H9 (cell line): ENCODE results near the gene RIPK4. TPM values are rescaled to one million over a fixed set of nuclear protein-coding genes. Genes with fewer than 3 reads are reported as not detected.
A peak's percentile ranks its signal among the peaks of the same experiment; 100 is the strongest.

Experiments
- DNase-seq: peaks from one replicate; pipeline ENCODE4 v3.0.0-alpha.2; 2017
- H2AFZ ChIP-seq: one replicate; pipeline ENCODE4 v1.6.1; 2013; ENCODE audit warnings: mild to moderate bottlenecking, low read length, control low read depth, moderate library complexity
- H2AK5ac ChIP-seq: 2 replicates; pipeline ENCODE4 v1.6.1; 2013; ENCODE audit warnings: low read length, control low read depth, mixed read lengths; ENCODE audit not compliant: insufficient read length
- H2BK120ac ChIP-seq: one replicate; pipeline ENCODE4 v1.6.1; 2013; ENCODE audit warnings: low read depth, mild to moderate bottlenecking, low read length, control low read depth, inconsistent platforms; ENCODE audit not compliant: poor library complexity, severe bottlenecking
- H2BK12ac ChIP-seq: 2 replicates; pipeline ENCODE4 v1.6.1; 2013; ENCODE audit warnings: low read length, control low read depth, mixed read lengths, low read depth; ENCODE audit not compliant: insufficient read length
- H2BK15ac ChIP-seq: 2 replicates; pipeline ENCODE4 v1.6.1; 2013; ENCODE audit warnings: low read depth, low read length, control low read depth
- H2BK20ac ChIP-seq: one replicate; pipeline ENCODE4 v1.6.1; 2013; ENCODE audit warnings: low read depth, mild to moderate bottlenecking, low read length, control low read depth, inconsistent platforms; ENCODE audit not compliant: poor library complexity, severe bottlenecking
- H2BK5ac ChIP-seq: 2 replicates; pipeline ENCODE4 v1.6.1; 2013; ENCODE audit warnings: low read length, control low read depth, mixed read lengths; ENCODE audit not compliant: insufficient read length
- H3K14ac ChIP-seq: 2 replicates; pipeline ENCODE4 v1.6.1; 2013; ENCODE audit warnings: low read length, control low read depth; ENCODE audit not compliant: insufficient read depth
- H3K18ac ChIP-seq: 2 replicates; pipeline ENCODE4 v1.6.1; 2013; ENCODE audit warnings: low read depth, mild to moderate bottlenecking, mixed read lengths, low read length, control low read depth; ENCODE audit not compliant: insufficient read length
- H3K23ac ChIP-seq: 2 replicates; pipeline ENCODE4 v1.6.1; 2013; ENCODE audit warnings: low read length, control low read depth, mixed read lengths, low read depth; ENCODE audit not compliant: insufficient read length
- H3K23me2 ChIP-seq: 2 replicates; pipeline ENCODE4 v1.6.1; 2013; ENCODE audit warnings: low read depth, mild to moderate bottlenecking, mixed read lengths, low read length, control low read depth; ENCODE audit not compliant: insufficient read length, poor library complexity, severe bottlenecking
- H3K27ac ChIP-seq: 2 replicates; pipeline ENCODE4 v1.5.1; 2013; ENCODE audit warnings: low read length, control low read depth, mixed read lengths, low read depth; ENCODE audit not compliant: insufficient read length
- H3K27me3 ChIP-seq: 2 replicates; pipeline ENCODE4 v1.6.1; 2013; ENCODE audit warnings: low read length, control low read depth, inconsistent platforms; ENCODE audit not compliant: insufficient read depth
- H3K4ac ChIP-seq: 2 replicates; pipeline ENCODE4 v1.6.1; 2013; ENCODE audit warnings: low read depth, mild to moderate bottlenecking, control low read depth, inconsistent platforms, low read length, moderate library complexity
- H3K4me1 ChIP-seq: 2 replicates; pipeline ENCODE4 v1.6.1; 2013; ENCODE audit warnings: low read length, control low read depth, inconsistent platforms; ENCODE audit not compliant: insufficient read depth
- H3K4me2 ChIP-seq: 2 replicates; pipeline ENCODE4 v1.6.1; 2013; ENCODE audit warnings: low read length, control low read depth, mixed read lengths; ENCODE audit not compliant: insufficient read length, insufficient read depth
- H3K56ac ChIP-seq: 2 replicates; pipeline ENCODE4 v1.6.1; 2013; ENCODE audit warnings: low read depth, mild to moderate bottlenecking, mixed read lengths, low read length, control low read depth; ENCODE audit not compliant: insufficient read length
- H3K79me1 ChIP-seq: 2 replicates; pipeline ENCODE4 v1.6.1; 2013; ENCODE audit warnings: low read depth, mild to moderate bottlenecking, moderate library complexity, low read length, control low read depth, inconsistent platforms; ENCODE audit not compliant: insufficient read depth, poor library complexity, severe bottlenecking
- H3K79me2 ChIP-seq: 2 replicates; pipeline ENCODE4 v1.6.1; 2013; ENCODE audit warnings: low read length, control low read depth, inconsistent platforms; ENCODE audit not compliant: insufficient read depth
- H3K9ac ChIP-seq: 2 replicates; pipeline ENCODE4 v1.6.1; 2013; ENCODE audit warnings: low read length, control low read depth, mixed read lengths; ENCODE audit not compliant: insufficient read length; ENCODE audit errors: extremely low read depth
- H3K9me3 ChIP-seq: one replicate; pipeline ENCODE4 v1.6.1; 2013; ENCODE audit warnings: low read depth, low read length, inconsistent platforms; ENCODE audit not compliant: control insufficient read depth
- H3T11ph ChIP-seq: one replicate; pipeline ENCODE4 v1.6.1; 2013; ENCODE audit warnings: mild to moderate bottlenecking, low read length, control low read depth, inconsistent platforms
- H4K20me1 ChIP-seq: one replicate; pipeline ENCODE4 v1.6.1; 2013; ENCODE audit not compliant: control insufficient read depth, insufficient read length, insufficient read depth
- H4K5ac ChIP-seq: 2 replicates; pipeline ENCODE4 v1.6.1; 2013; ENCODE audit warnings: low read depth, mild to moderate bottlenecking, mixed read lengths, low read length, control low read depth; ENCODE audit not compliant: insufficient read length
- H4K8ac ChIP-seq: replicated peaks from 2 replicates; pipeline ENCODE4 v1.6.1; 2013; ENCODE audit warnings: low read length, control low read depth, mixed read lengths, low read depth; ENCODE audit not compliant: insufficient read length
- H4K91ac ChIP-seq: 2 replicates; pipeline ENCODE4 v1.6.1; 2013; ENCODE audit warnings: low read depth, mild to moderate bottlenecking, moderate library complexity, mixed read lengths, low read length, control low read depth; ENCODE audit not compliant: insufficient read length
- H3K27ac Mint-ChIP-seq, 3 experiments: 2 replicates in 2 of 3; 3 replicates in 1 of 3; pipeline ENCODE4 v1.8.0; 2020 to 2021; ENCODE audit warnings: mixed read lengths in 3 of 3, mild to moderate bottlenecking in 1 of 3, moderate library complexity in 1 of 3
- H3K27me3 Mint-ChIP-seq: 2 replicates; pipeline ENCODE4 v1.8.0; 2021; ENCODE audit warnings: low read depth, mild to moderate bottlenecking, moderate library complexity, mixed read lengths
- H3K36me3 Mint-ChIP-seq, 3 experiments: 2 replicates in 2 of 3; 3 replicates in 1 of 3; pipeline ENCODE4 v1.8.0; 2020 to 2021; ENCODE audit warnings: low read depth in 3 of 3, mixed read lengths in 3 of 3; ENCODE audit not compliant: insufficient read depth in 1 of 3
- H3K4me1 Mint-ChIP-seq, 2 experiments: 2 replicates each; pipeline ENCODE4 v1.8.0; 2020; ENCODE audit warnings: mixed read lengths in 2 of 2
- H3K4me3 Mint-ChIP-seq, 2 experiments: 2 replicates in 1 of 2; 3 replicates in 1 of 2; pipeline ENCODE4 v1.8.0; 2020 to 2021; ENCODE audit warnings: mild to moderate bottlenecking in 2 of 2, mixed read lengths in 2 of 2, moderate library complexity in 1 of 2
- H3K9me3 Mint-ChIP-seq, 2 experiments: 2 replicates in 1 of 2; 3 replicates in 1 of 2; pipeline ENCODE4 v1.8.0; 2020; ENCODE audit warnings: mild to moderate bottlenecking in 2 of 2, mixed read lengths in 2 of 2, moderate library complexity in 1 of 2
- WGBS: extraction: QIAGEN DNeasy Blood & Tissue Kit; methylation state at CpG from one replicate; pipeline ENCODE4 v1.1.7; 2013; ENCODE audit warnings: missing lambda C conversion rate, low lambda C conversion rate, mixed read lengths; ENCODE audit not compliant: insufficient read length; ENCODE audit errors: extremely low coverage; 5-methylcytosine and 5-hydroxymethylcytosine counted together
- total RNA-seq: library from RNA; stranded (reverse); gene quantifications from 2 replicates; pipeline ENCODE4 v1.2.1, GENCODE V29; 2021
- TF ChIP-seq, protein P1 (sequence below): fragments of 200-600 bp; sonication (generic); conservative IDR thresholded peaks from 3 replicates; pipeline ENCODE4 v1.8.0; 2021; ENCODE audit warnings: antibody characterized with exemption, mild to moderate bottlenecking

The RIPK4 gene
- total RNA-seq, 1 experiment from 2014 or later: 2.9 TPM

DNA sequence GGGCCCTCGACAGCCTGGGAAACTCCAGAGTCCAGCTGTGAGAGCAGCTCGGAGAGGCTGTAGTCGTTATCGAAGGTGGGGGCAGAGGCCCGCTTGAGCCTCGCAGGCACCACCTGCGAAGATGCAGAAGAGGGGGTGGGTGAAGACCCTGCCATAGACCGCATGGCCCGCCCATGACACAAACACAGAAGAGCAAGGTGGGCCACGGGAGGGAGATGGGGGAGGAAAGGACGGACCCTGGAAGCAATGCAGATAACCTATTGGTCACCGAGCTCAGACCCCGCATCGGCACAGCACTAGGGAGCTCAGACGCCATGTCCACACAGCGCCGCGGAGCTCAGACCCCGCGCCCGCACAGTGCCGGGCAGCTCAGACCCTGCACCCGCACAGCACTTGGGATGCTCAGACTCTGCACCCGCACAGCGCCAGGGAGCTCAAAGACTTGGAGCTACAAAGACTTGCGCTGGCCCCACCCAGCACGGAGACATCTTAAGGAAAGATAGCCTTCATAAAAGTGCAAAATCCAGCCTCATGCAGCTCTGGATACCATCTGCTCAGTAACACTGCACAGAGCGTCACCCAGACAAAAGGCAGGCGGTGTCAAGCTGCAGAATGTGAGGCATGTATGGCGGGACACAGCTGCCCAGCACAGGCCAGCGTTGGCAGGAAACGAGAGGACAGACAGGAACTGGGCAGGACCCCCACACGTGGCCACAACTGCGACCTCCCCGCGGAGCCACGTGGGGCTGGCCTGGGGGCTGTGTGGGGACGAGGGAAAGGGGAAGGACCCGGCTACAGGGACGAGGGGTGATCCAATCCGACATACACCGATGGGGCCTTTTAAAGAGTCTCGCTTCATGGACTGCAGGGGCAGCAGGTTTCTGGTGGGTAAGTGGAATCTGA lies 22.6 kb downstream of the RIPK4 start:
- H3K27me3 Mint-ChIP-seq: no peaks in the 10 kb centered on the region
- no peak overlapping the region for H2BK20ac ChIP-seq
- peaks cover 0 to 2% of the 10 kb centered on the region in 2 experiments; a peak in 2 of 5 replicates for H3K9me3 Mint-ChIP-seq

More for the DNA sequence above, 22.6 kb downstream of the RIPK4 start:
- H4K8ac ChIP-seq: no peak overlapping the region
- H3K27me3 ChIP-seq: no peaks in the 10 kb centered on the region
- H3K4ac ChIP-seq: no peak overlapping the region
- no peaks in the 10 kb centered on the region for H3K9me3 ChIP-seq
- H3K4me1 ChIP-seq: no peaks in the 10 kb centered on the region
- H3K27ac Mint-ChIP-seq: peak overlapping the region in 1 of 3 experiments; percentile 45; a peak in 1 of 7 replicates
- no peaks in the 10 kb centered on the region for H3K23me2 ChIP-seq
- no peak overlapping the region for H4K91ac ChIP-seq
- H3K56ac ChIP-seq: no peak overlapping the region
- peaks cover 9 to 23% of the 10 kb centered on the region in 2 experiments for H3K4me1 Mint-ChIP-seq
- H3T11ph ChIP-seq: no peak overlapping the region
- H2BK5ac ChIP-seq: no peak overlapping the region
- H3K14ac ChIP-seq: no peak overlapping the region
- DNase-seq: no peak
- H3K23ac ChIP-seq: no peak overlapping the region
- TF ChIP-seq, protein P1, sequence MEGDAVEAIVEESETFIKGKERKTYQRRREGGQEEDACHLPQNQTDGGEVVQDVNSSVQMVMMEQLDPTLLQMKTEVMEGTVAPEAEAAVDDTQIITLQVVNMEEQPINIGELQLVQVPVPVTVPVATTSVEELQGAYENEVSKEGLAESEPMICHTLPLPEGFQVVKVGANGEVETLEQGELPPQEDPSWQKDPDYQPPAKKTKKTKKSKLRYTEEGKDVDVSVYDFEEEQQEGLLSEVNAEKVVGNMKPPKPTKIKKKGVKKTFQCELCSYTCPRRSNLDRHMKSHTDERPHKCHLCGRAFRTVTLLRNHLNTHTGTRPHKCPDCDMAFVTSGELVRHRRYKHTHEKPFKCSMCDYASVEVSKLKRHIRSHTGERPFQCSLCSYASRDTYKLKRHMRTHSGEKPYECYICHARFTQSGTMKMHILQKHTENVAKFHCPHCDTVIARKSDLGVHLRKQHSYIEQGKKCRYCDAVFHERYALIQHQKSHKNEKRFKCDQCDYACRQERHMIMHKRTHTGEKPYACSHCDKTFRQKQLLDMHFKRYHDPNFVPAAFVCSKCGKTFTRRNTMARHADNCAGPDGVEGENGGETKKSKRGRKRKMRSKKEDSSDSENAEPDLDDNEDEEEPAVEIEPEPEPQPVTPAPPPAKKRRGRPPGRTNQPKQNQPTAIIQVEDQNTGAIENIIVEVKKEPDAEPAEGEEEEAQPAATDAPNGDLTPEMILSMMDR: no peak
- no peak overlapping the region for H3K4me3 Mint-ChIP-seq
- H4K5ac ChIP-seq: no peak overlapping the region
- H3K79me1 ChIP-seq: no peaks in the 10 kb centered on the region
- no peak overlapping the region for H2BK15ac ChIP-seq
- H2AK5ac ChIP-seq: no peak overlapping the region
- H3K36me3 Mint-ChIP-seq: peaks cover 17 to 38% (median 26%) of the 10 kb centered on the region in 3 experiments
- H3K9ac ChIP-seq: no peak overlapping the region
- H2BK12ac ChIP-seq: no peak overlapping the region
- no CpG with 5 or more reads among the region's 43 CpGs for WGBS
- no peak overlapping the region for H3K18ac ChIP-seq
- no peaks in the 10 kb centered on the region for H3K79me2 ChIP-seq
- H3K4me2 ChIP-seq: no peak overlapping the region
- H3K27ac ChIP-seq: no peak overlapping the region
- H4K20me1 ChIP-seq: no peaks in the 10 kb centered on the region
- no peak overlapping the region for H2AFZ ChIP-seq
- H2BK120ac ChIP-seq: no peak overlapping the region
